H1 (cell line): ENCODE results near the gene KCNMB1. TPM values are rescaled to one million over a fixed set of nuclear protein-coding genes. Genes with fewer than 3 reads are reported as not detected.

Experiments
- BACH1 ChIP-seq: IDR thresholded peaks from 2 replicates; pipeline ENCODE4 v1.6.1; 2012; ENCODE audit warnings: low read length, improper control_type of control experiment
- NANOG ChIP-seq: IDR thresholded peaks from 2 replicates; pipeline ENCODE4 v1.6.1; 2011; ENCODE audit warnings: low read length, low read depth, mild to moderate bottlenecking, inconsistent platforms; ENCODE audit not compliant: insufficient read depth, poor library complexity, severe bottlenecking
- POU5F1 ChIP-seq: IDR thresholded peaks from 2 replicates; pipeline ENCODE4 v1.6.1; 2011; ENCODE audit warnings: low read depth, mild to moderate bottlenecking, low read length, moderate library complexity
- polyA plus RNA-seq, 7 experiments: library from polyadenylated mRNA; depleted of rRNA in 3 of 7; stranded (reverse) in 5 of 7; unstranded in 2 of 7; fragments of >200 nt in 5 of 7; fragments of 200-250 nt in 2 of 7; gene quantifications; 1 replicate in 5 of 7; 2 replicates in 1 of 7; 4 replicates in 1 of 7; pipeline versions ENCODE4 v1.2.1 to v1.2.3, GENCODE V29; 2011 to 2013; ENCODE audit warnings: missing spikeins in 2 of 7, mixed read lengths in 2 of 7
- total RNA-seq: library from RNA; stranded (reverse); fragmentation: NEBNext Ultra II Directional; extraction: Animal tissue kit (Norgen Biotek cat#: 25700); gene quantifications from 2 replicates; pipeline ENCODE4 v1.2.1, GENCODE V29; 2021
- TF ChIP-seq, protein P1 (sequence below), 3 experiments: IDR thresholded peaks; 1 replicate in 2 of 3; 2 replicates in 1 of 3; pipeline versions ENCODE4 v1.5.1 to v1.6.1; 2011; ENCODE audit warnings: low read length in 3 of 3, mild to moderate bottlenecking in 3 of 3, inconsistent platforms in 2 of 3, low read depth in 1 of 3, moderate library complexity in 1 of 3; ENCODE audit not compliant: insufficient read depth in 1 of 3; ENCODE audit errors: control extremely low read depth in 1 of 3

Gene KCNMB1
- total and polyA plus RNA-seq, 2 of the 8 experiments (the other 6 are each of a cell fraction or from before 2014, with no cell fraction given) = 0.08 to 0.19 TPM

DNA sequence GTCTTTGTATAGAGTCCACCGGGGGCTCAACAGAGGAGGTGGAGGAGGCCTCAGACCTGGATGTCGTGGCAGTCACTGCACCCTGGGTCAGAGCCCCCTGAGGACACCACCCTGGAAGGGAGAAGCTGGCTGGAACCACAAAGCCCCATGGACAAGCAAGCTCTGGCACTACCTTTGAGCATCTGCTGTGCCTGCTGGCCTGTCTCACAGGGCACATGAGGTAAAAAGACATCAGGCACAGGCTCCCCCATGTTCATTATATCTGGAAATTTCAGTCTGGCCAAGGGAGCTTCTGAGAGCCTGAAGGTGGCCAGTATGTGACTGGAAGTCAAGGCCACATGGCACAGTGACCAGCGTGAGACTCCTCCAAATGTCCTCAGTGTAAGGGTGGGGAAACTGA, 22.9 kb downstream of the KCNMB1 start (continued):
- TF ChIP-seq BACH1 (no peak), NANOG (no peak), POU5F1 (no peak)
- TF ChIP-seq, protein P1, sequence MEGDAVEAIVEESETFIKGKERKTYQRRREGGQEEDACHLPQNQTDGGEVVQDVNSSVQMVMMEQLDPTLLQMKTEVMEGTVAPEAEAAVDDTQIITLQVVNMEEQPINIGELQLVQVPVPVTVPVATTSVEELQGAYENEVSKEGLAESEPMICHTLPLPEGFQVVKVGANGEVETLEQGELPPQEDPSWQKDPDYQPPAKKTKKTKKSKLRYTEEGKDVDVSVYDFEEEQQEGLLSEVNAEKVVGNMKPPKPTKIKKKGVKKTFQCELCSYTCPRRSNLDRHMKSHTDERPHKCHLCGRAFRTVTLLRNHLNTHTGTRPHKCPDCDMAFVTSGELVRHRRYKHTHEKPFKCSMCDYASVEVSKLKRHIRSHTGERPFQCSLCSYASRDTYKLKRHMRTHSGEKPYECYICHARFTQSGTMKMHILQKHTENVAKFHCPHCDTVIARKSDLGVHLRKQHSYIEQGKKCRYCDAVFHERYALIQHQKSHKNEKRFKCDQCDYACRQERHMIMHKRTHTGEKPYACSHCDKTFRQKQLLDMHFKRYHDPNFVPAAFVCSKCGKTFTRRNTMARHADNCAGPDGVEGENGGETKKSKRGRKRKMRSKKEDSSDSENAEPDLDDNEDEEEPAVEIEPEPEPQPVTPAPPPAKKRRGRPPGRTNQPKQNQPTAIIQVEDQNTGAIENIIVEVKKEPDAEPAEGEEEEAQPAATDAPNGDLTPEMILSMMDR (IDR thresholded peaks at IDR 0.05; ENCODE audit: control extremely low read depth in 1 of 3, insufficient read depth in 1 of 3, low read depth in 1 of 3, low read length in 3 of 3) = no peak
- TF ChIP-seq, all 59 proteins: peak for 0
